SK-N-MC (cell line): Measurements from ENCODE around the gene EFCAB8.

Experiments
- DNase-seq: peaks from one replicate; pipeline ENCODE4 v3.0.0-alpha.2; 2011; ENCODE audit warnings: low read depth, low spot score
- H3K27ac ChIP-seq: fragments of 200-600 bp; sonication (generic); 2 replicates; pipeline ENCODE4 v1.5.1; 2016; ENCODE audit warnings: mixed run types
- H3K36me3 ChIP-seq: fragments of 200-600 bp; sonication (generic); 2 replicates; pipeline ENCODE4 v1.6.1; 2017; ENCODE audit warnings: antibody characterized with exemption, low read length, mixed read lengths; ENCODE audit not compliant: insufficient read depth
- H3K4me3 ChIP-seq: fragments of 200-600 bp; sonication (generic); 2 replicates; pipeline ENCODE4 v1.5.1; 2016
- H3K9ac ChIP-seq: fragments of 200-600 bp; sonication (generic); 2 replicates; pipeline ENCODE4 v1.8.0; 2017; ENCODE audit warnings: mixed run types, mixed read lengths; ENCODE audit not compliant: insufficient read length
- H3K9me3 ChIP-seq: fragments of 200-600 bp; sonication (generic); 2 replicates; pipeline ENCODE4 v1.6.1; 2017; ENCODE audit warnings: low read depth, mild to moderate bottlenecking, antibody characterized with exemption, low read length, moderate library complexity, mixed read lengths
- EZH2 ChIP-seq: fragments of 200-600 bp; sonication (generic); IDR thresholded peaks from one replicate; pipeline ENCODE4 v1.6.1; 2017; ENCODE audit warnings: antibody characterized with exemption
- FOXP2 ChIP-seq: optimal IDR thresholded peaks from 2 replicates; pipeline ENCODE3; 2011; ENCODE audit warnings: mild to moderate bottlenecking, moderate library complexity; ENCODE audit not compliant: insufficient read depth; ENCODE audit errors: extremely low read length, control extremely low read depth
- POLR2AphosphoS5 ChIP-seq: IDR thresholded peaks from 2 replicates; pipeline ENCODE4 v1.6.1; 2012; ENCODE audit warnings: mild to moderate bottlenecking, low read depth, low read length, borderline replicate concordance

EFCAB8 gene

GRCh38 chr20:32984631-32985354 lies 126.1 kb downstream of the EFCAB8 start:
- no peaks in the 10 kb centered on the region for H3K36me3 ChIP-seq
- TF ChIP-seq EZH2 (no peak), POLR2AphosphoS5 (no peak), FOXP2 (no peak)
- H3K4me3 ChIP-seq: no peak overlapping the region
- H3K27ac ChIP-seq: no peak overlapping the region
- H3K9ac ChIP-seq: no peak overlapping the region
- no peaks in the 10 kb centered on the region for H3K9me3 ChIP-seq
- DNase-seq: no peak

GRCh38 chr20:32985596-32985995 lies 126.9 kb downstream of the EFCAB8 start:
- no peak for DNase-seq
- no peak overlapping the region for H3K27ac ChIP-seq
- no peaks in the 10 kb centered on the region for H3K36me3 ChIP-seq
- no peaks in the 10 kb centered on the region for H3K9me3 ChIP-seq
- no peak overlapping the region for H3K4me3 ChIP-seq
- H3K9ac ChIP-seq: no peak overlapping the region
- no peak for TF ChIP-seq EZH2
- TF ChIP-seq POLR2AphosphoS5: no peak
- no peak for TF ChIP-seq FOXP2

- H3K9me3 ChIP-seq: no peaks in the 10 kb centered on the region
- no peaks in the 10 kb centered on the region for H3K36me3 ChIP-seq
- no peak overlapping the region for H3K27ac ChIP-seq
- TF ChIP-seq POLR2AphosphoS5 (no peak), FOXP2 (no peak), EZH2 (no peak)
- no peak for DNase-seq
- H3K9ac ChIP-seq: no peak overlapping the region
- no peak overlapping the region for H3K4me3 ChIP-seq
Observed at GRCh38 chr20:32986331-32986966, 127.7 kb downstream of the EFCAB8 start.

GRCh38 chr20:32987044-32987825 lies 128.5 kb downstream of the EFCAB8 start:
- no peak overlapping the region for H3K27ac ChIP-seq
- no peak overlapping the region for H3K4me3 ChIP-seq
- H3K36me3 ChIP-seq: no peaks in the 10 kb centered on the region
- TF ChIP-seq FOXP2: no peak
- no peak for TF ChIP-seq POLR2AphosphoS5
- no peak for TF ChIP-seq EZH2
- no peaks in the 10 kb centered on the region for H3K9me3 ChIP-seq
- no peak overlapping the region for H3K9ac ChIP-seq
- no peak for DNase-seq

GRCh38 chr20:32988008-32988407 lies 129.3 kb downstream of the EFCAB8 start:
- TF ChIP-seq EZH2: no peak
- TF ChIP-seq FOXP2: no peak
- no peak for TF ChIP-seq POLR2AphosphoS5
- Histone ChIP-seq H3K9ac (no peak overlapping the region), H3K36me3 (no peaks in the 10 kb centered on the region), H3K4me3 (no peak overlapping the region), H3K9me3 (no peaks in the 10 kb centered on the region), H3K27ac (no peak overlapping the region)
- no peak for DNase-seq

- no peak for TF ChIP-seq FOXP2
- no peak for TF ChIP-seq EZH2
- no peak for TF ChIP-seq POLR2AphosphoS5
- H3K9ac ChIP-seq: no peak overlapping the region
- DNase-seq: no peak
- no peaks in the 10 kb centered on the region for H3K36me3 ChIP-seq
- no peak overlapping the region for H3K4me3 ChIP-seq
- no peaks in the 10 kb centered on the region for H3K9me3 ChIP-seq
- no peak overlapping the region for H3K27ac ChIP-seq
Observed at GRCh38 chr20:32989507-32990283, 131.0 kb downstream of the EFCAB8 start.

- DNase-seq: no peak
- TF ChIP-seq POLR2AphosphoS5 (no peak), EZH2 (no peak), FOXP2 (no peak)
- H3K27ac ChIP-seq: no peak overlapping the region
- no peaks in the 10 kb centered on the region for H3K36me3 ChIP-seq
- H3K9ac ChIP-seq: no peak overlapping the region
- no peaks in the 10 kb centered on the region for H3K9me3 ChIP-seq
- no peak overlapping the region for H3K4me3 ChIP-seq
Observed at GRCh38 chr20:32990426-32990825, 131.7 kb downstream of the EFCAB8 start.
